ENCODE results near the gene LHPP.
A peak's percentile ranks its signal among the peaks of the same experiment; 100 is the strongest.
"Not testable (repeated sequence)": the region's sequence is repeated elsewhere in the genome, so short reads cannot be mapped to it uniquely, and the experiment has no call there.

The LHPP gene

GRCh38 chr10:124539935-124540641 is 78.5 kb downstream of the LHPP start:
- DNase-seq: peak; percentile 82

GRCh38 chr10:124541076-124541903 is 79.7 kb downstream of the LHPP start:
- DNase-seq: no peak

- DNase-seq: no peak
Measured at GRCh38 chr10:124542336-124542735, 80.7 kb downstream of the LHPP start.

- DNase-seq: no peak
Measured at GRCh38 chr10:124543146-124543545, 81.5 kb downstream of the LHPP start.

- DNase-seq: no peak
Measured at GRCh38 chr10:124543971-124544370, 82.3 kb downstream of the LHPP start.

- DNase-seq: no peak
Measured at GRCh38 chr10:124544711-124545110, 83.1 kb downstream of the LHPP start.

- no peak for DNase-seq
Measured at GRCh38 chr10:124545351-124546054, 83.9 kb downstream of the LHPP start.

GRCh38 chr10:124546055-124546369 is 84.4 kb downstream of the LHPP start:
- DNase-seq: no peak

- no peak for DNase-seq
Measured at GRCh38 chr10:124546957-124547646, 85.5 kb downstream of the LHPP start.

GRCh38 chr10:124547647-124548168 is 86.1 kb downstream of the LHPP start:
- DNase-seq: no peak

- not testable (repeated sequence) for DNase-seq
Measured at GRCh38 chr10:124549171-124549570, 87.5 kb downstream of the LHPP start.

- DNase-seq: no peak
Measured at GRCh38 chr10:124550293-124551034, 88.8 kb downstream of the LHPP start.

GRCh38 chr10:124551097-124551496 is 89.5 kb downstream of the LHPP start:
- DNase-seq: no peak

- DNase-seq: no peak
Measured at GRCh38 chr10:124551755-124552154, 90.1 kb downstream of the LHPP start.

- DNase-seq: no peak
Measured at GRCh38 chr10:124552691-124553276, 91.2 kb downstream of the LHPP start.

GRCh38 chr10:124554085-124554858 is 92.6 kb downstream of the LHPP start:
- no peak for DNase-seq

- no peak for DNase-seq
Measured at GRCh38 chr10:124557167-124557566, 95.5 kb downstream of the LHPP start.

GRCh38 chr10:124557648-124558338 is 96.2 kb downstream of the LHPP start:
- no peak for DNase-seq

- no peak for DNase-seq
Measured at GRCh38 chr10:124558339-124559321, 97.0 kb downstream of the LHPP start.
